ENCODE data around the gene WWC1. TPM values are rescaled to one million over a fixed set of nuclear protein-coding genes. Genes with fewer than 3 reads are reported as not detected.

WWC1 gene
- total RNA-seq, 1 experiment from 2014 or later, result 29.4 TPM

- Histone ChIP-seq H3K27me3 (ENCODE audit: control insufficient read depth, insufficient read depth, low read length) (no peaks in the 10 kb centered on the region), H3K9me3 (ENCODE audit: control insufficient read depth, insufficient read depth, low read depth, low read length) (no peaks in the 10 kb centered on the region), H3K4me3 (ENCODE audit: low read depth in 2 of 2, low read length in 2 of 2) (no peak overlapping the region), H3K27ac (ENCODE audit: low read length) (no peak overlapping the region), H3K4me1 (ENCODE audit: control insufficient read depth, insufficient read depth, low read length) (peaks cover 7% of the 10 kb centered on the region; the same call in 1 of the 2 replicates), H3K36me3 (ENCODE audit: control insufficient read depth, insufficient read depth, low read length) (no peaks in the 10 kb centered on the region)
- ChIA-PET POLR2A (no interaction called here), CTCF (no interaction called here)
- ATAC-seq (no peak), DNase-seq (ENCODE audit: low read depth, low spot score) (no peak)
- in situ Hi-C loops (cut with HindIII; ENCODE audit: low pct_unique_long_range_greater_than_20kb, low sequenced_read_pairs) (no loop called here), intact Hi-C loops (cut with micrococcal nuclease; ENCODE audit: unreplicated experiment) (loop anchor here (5.0 kb wide), 1 partner anchor 149 kb away; no protein-coding TSS in a partner anchor)
- TF ChIP-seq SIN3A (IDR thresholded peaks at IDR 0.05; ENCODE audit: borderline replicate concordance, insufficient read depth, low read depth, low read length) (no peak), CTCF (IDR thresholded peaks at IDR 0.05) (no peak), POLR2AphosphoS5 (IDR thresholded peaks at IDR 0.05; ENCODE audit: low read depth, low read length) (no peak), TCF7L2 (IDR thresholded peaks at IDR 0.05; ENCODE audit: low read depth, low read length) (no peak), REST (IDR thresholded peaks at IDR 0.05; ENCODE audit: insufficient read depth in 1 of 2, low read depth in 2 of 2, low read length in 1 of 2) (no peak)
- no TSS peak for BruUV-seq (replicated peaks)
Measured at GRCh38 chr5:168273056-168273980, 18.1 kb upstream of the WWC1 start.

GRCh38 chr5:168274406-168274805, 17.0 kb upstream of the WWC1 start:
- intact Hi-C loops (cut with micrococcal nuclease; ENCODE audit: unreplicated experiment), result loop anchor here (5.0 kb wide), 1 partner anchor 148 kb away; no protein-coding TSS in a partner anchor
- DNase-seq (ENCODE audit: low read depth, low spot score) (no peak), ATAC-seq (no peak)
- BruUV-seq (replicated peaks), result no TSS peak
- Histone ChIP-seq H3K27ac (ENCODE audit: low read length) (no peak overlapping the region), H3K36me3 (ENCODE audit: control insufficient read depth, insufficient read depth, low read length) (no peaks in the 10 kb centered on the region), H3K4me3 (ENCODE audit: low read depth in 2 of 2, low read length in 2 of 2) (no peak overlapping the region), H3K9me3 (ENCODE audit: control insufficient read depth, insufficient read depth, low read depth, low read length) (no peaks in the 10 kb centered on the region), H3K4me1 (ENCODE audit: control insufficient read depth, insufficient read depth, low read length) (peaks cover 7% of the 10 kb centered on the region; the same call in 1 of the 2 replicates), H3K27me3 (ENCODE audit: control insufficient read depth, insufficient read depth, low read length) (no peaks in the 10 kb centered on the region)
- ChIA-PET CTCF (no interaction called here), POLR2A (no interaction called here)
- in situ Hi-C loops (cut with HindIII; ENCODE audit: low pct_unique_long_range_greater_than_20kb, low sequenced_read_pairs), result no loop called here
- no peak for TF ChIP-seq CTCF (IDR thresholded peaks at IDR 0.05)
- TF ChIP-seq SIN3A (IDR thresholded peaks at IDR 0.05; ENCODE audit: borderline replicate concordance, insufficient read depth, low read depth, low read length), result no peak
- no peak for TF ChIP-seq POLR2AphosphoS5 (IDR thresholded peaks at IDR 0.05; ENCODE audit: low read depth, low read length)
- no peak for TF ChIP-seq TCF7L2 (IDR thresholded peaks at IDR 0.05; ENCODE audit: low read depth, low read length)
- no peak for TF ChIP-seq REST (IDR thresholded peaks at IDR 0.05; ENCODE audit: insufficient read depth in 1 of 2, low read depth in 2 of 2, low read length in 1 of 2)

Data from Panc1 (cell line).